ENCODE results near the gene ATXN8OS.
"Not testable (repeated sequence)": the region's sequence is repeated elsewhere in the genome, so short reads cannot be mapped to it uniquely, and the experiment has no call there.

Gene ATXN8OS

DNA sequence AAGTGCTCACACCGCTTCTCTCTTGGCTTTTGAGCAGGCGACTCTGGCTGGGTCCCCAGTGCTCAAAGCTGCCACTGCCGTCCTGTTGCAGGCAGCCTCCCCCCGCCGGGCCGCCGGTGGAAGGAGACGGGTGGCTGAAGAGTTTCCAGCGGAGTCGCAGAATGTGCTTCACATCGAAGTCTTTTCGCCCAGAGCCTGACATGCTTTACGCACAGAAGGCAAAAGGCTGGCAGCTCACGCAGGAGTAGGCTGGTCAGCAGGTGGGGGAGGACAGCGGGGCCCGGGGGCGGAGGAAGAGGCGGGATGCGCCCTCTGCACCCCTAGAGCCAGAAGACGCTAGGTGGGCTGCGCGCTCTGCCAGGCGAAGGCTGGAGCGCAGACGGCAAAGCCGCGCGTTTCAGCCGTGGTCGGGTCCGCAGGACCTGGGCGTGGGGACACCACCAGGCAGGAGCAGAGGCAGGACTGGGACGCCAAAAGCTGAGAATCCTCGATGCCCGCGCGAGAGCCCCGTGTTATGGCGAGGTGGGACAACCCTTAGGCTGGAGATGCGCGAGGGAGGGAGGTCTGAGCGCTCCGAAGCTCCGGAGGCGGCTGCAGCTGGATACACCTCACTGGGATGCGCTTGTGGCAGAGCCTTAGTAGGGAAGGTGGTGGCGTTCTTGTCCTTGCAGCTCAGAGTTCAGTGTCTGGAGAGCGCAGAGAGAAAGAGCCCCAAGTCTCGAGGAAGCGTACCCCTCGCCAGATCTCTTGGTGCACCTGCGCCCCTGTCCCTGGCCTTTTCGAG lies at the start of gene ATXN8OS:
Gene ATXN8OS (plus strand): TSS at position 329 of the 784 bp plus-strand sequence.
- in situ Hi-C loops (cut with MboI; ENCODE audit: low sequenced_read_pairs), result no loop called here

GRCh38 chr13:70080012-70080411 lies 27.6 kb upstream of the ATXN8OS start:
- in situ Hi-C loops (cut with MboI; ENCODE audit: low sequenced_read_pairs), result no loop called here

DNA sequence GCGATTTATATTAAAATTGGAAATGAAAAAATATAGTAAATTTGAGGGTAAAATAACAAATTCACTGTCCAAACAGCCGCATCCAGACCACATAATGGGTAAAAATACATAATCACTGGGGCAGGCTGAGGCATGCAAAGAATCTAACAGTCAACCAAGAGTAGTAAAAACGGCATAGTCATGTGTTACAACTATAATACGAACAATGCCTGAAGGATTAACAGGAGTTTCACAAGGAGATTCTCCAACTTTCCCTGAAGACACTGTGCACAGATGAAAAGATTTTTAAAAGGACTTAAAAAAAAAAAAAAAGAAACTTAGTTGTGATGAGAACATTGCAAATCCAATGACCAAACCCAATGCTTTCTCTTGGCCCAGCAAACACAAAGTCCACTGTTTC lies 20.4 kb upstream of the ATXN8OS start:
- in situ Hi-C loops (cut with MboI; ENCODE audit: low sequenced_read_pairs), result no loop called here

GRCh38 chr13:70088926-70089325 lies 18.7 kb upstream of the ATXN8OS start:
- in situ Hi-C loops (cut with MboI; ENCODE audit: low sequenced_read_pairs), result no loop called here

DNA sequence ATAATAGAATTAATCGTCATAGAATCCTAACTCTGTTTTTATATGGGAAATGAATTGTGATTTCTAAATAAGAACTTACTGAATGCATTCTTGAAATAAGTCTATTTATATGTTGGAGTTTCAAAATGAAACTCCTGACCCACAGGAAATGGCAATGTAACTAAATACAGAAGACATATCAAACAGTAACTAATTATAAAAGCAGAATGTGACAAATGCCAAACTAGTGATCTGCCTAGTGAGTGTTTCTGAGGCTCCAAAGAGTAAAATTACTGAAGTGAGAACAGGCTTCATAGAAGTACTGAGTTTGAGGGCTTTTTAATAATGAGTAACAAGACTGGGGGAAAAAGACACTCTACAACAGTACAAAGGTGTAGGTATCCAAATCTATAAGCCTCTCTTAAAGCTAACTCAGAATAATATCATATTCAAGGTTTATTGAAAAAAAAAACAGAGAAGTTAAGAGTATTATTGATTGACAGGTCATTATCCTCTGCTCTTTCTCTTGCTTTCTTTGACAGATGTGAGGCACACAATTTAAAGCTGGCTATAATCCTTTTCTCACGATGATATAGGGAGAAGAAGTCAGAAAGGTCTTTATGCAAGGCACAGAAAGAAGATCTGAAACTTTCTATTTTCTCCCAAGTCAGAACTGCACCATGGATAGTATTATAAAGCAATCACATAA lies 17.4 kb upstream of the ATXN8OS start:
- in situ Hi-C loops (cut with MboI; ENCODE audit: low sequenced_read_pairs), result no loop called here

DNA sequence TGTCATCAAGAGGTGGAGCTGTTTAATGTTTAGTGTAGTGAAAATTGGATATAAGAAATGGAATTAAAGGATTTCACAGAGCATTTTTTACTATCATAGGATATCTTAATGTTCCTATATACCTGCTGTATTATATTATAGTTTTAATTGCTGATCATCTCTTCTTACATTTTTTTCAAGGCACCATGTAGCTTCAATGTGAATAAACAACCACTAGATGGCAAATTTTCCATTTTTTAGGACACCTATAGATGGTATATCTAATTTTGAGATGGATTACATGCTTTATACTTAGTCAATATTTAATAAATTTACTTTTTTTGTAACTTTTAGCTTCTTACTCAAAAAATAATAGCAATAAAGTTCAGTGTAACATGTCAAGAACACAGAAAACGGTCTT lies 9.0 kb upstream of the ATXN8OS start:
- in situ Hi-C loops (cut with MboI; ENCODE audit: low sequenced_read_pairs), result no loop called here

- in situ Hi-C loops (cut with MboI; ENCODE audit: low sequenced_read_pairs), result no loop called here
Measured at GRCh38 chr13:70104481-70104880, 3.1 kb upstream of the ATXN8OS start.

DNA sequence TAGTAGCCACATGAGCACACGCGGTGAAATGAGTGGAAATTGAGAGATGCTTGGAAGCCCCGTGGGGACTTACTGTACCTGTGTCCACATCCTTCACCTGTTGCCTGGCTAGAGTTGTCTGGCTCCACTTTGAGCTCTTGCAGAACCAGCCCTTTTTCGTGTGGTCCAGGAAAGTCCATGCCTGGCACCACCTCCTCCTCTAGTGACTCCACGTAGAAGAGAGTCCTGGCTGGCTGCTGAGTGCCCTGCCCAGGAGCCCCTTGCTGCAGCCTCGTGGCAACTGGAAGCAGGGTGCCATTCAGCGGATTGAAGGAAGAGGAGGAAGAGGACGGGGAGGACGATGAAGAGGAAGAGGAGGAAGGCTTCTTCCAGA lies 515 bp upstream of the ATXN8OS start:
- in situ Hi-C loops (cut with MboI; ENCODE audit: low sequenced_read_pairs), result no loop called here

- in situ Hi-C loops (cut with MboI; ENCODE audit: low sequenced_read_pairs), result no loop called here
Measured at GRCh38 chr13:70108356-70109105, 905 bp downstream of the ATXN8OS start, which contains the start of gene KLHL1. KLHL1 (minus strand) TSS chr13:70108452; CDS start chr13:70107699, 753 bp downstream.

GRCh38 chr13:70117338-70117905 lies 9.8 kb downstream of the ATXN8OS start:
- in situ Hi-C loops (cut with MboI; ENCODE audit: low sequenced_read_pairs), result no loop called here

GRCh38 chr13:70125693-70126092 lies 18.1 kb downstream of the ATXN8OS start:
- in situ Hi-C loops (cut with MboI; ENCODE audit: low sequenced_read_pairs), result no loop called here

DNA sequence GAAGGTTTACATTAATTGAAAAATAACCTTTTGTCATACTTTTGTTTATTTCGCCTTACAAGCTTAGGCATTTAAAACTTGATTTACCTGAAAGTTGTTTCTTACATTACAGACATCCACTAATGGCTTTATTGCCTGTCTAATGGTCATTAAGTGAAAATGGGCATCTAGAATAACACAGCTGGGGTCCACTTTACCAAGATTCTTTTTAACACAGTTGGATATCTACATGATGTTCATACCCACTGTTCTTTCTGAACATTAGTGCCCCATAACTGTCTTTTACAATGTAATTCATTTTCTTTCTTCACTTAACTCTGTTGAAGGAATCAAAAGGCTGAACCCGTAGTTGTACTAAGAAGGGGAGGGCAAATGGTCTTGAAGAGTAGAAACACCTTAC lies 20.5 kb downstream of the ATXN8OS start:
- in situ Hi-C loops (cut with MboI; ENCODE audit: low sequenced_read_pairs), result no loop called here

GRCh38 chr13:70142658-70143057 lies 35.0 kb downstream of the ATXN8OS start:
- in situ Hi-C loops (cut with MboI; ENCODE audit: low sequenced_read_pairs), result not testable (repeated sequence)

GRCh38 chr13:70162141-70162540 lies 54.5 kb downstream of the ATXN8OS start:
- in situ Hi-C loops (cut with MboI; ENCODE audit: low sequenced_read_pairs), result no loop called here

GRCh38 chr13:70170689-70171088 lies 63.1 kb downstream of the ATXN8OS start:
- in situ Hi-C loops (cut with MboI; ENCODE audit: low sequenced_read_pairs), result no loop called here

DNA sequence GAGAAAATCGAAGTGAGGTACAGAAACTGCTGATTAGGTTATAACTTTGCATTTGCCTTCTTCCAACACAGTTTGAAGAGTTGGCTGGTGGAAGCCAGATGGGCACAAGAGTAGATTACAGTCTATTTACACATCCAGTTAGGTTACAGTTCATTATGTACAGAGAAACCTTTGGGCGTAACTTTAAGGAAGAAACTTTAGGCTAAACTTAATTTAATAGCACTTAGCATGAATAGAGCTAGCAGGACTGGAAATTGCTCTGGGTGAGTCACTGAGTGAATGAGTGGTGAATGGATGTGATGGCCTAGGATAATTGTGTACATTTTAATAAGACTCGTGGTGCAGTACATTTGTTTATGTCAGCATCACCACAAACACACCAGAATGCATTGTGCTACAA lies 63.5 kb downstream of the ATXN8OS start:
- in situ Hi-C loops (cut with MboI; ENCODE audit: low sequenced_read_pairs), result no loop called here

DNA sequence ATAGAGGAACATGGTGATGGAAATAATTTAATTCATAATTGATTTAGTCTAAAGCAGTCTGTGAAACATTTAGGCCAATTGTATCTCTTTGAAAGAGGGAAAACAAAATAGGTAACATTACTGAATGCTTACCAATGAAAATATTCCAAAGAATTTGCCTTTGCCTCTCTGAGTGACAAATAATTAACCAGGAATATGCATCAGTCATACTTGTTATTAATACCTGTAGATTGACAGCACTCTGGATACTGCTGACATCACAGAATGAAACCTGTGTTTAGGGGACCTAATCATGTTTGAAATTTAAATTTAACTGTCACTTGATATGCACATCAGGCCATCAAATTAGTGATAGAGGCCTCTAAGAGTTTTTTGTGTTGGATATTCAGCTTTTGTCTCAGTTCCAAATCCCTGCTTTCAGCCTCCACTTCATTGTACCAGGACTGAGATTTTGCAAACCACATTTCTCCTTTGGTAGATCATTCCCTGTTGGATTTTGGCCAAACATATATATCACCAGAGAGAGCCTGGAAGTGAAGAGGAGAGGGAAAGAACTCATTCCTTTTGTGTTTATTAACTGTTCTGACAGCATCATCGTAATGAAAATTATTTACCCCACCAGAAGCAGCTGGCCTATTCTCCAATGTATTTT lies 65.4 kb downstream of the ATXN8OS start:
- in situ Hi-C loops (cut with MboI; ENCODE audit: low sequenced_read_pairs), result no loop called here

DNA sequence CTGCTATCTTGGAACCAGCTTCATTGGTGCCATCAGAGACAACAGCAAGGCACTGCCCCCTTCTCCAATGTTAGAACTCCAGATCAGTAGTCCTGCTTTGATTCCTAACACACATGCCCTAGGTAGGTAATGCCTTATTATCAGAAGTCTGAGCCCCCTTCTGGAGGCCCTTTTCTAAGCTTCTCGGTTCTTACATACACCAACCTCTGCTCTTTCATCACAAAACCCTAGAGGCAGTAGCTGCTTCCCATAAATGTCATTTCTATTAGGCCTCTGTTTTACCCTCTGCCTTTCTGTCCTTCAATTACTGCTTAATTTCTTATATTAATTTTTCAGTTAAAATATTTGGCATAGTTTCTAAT lies 66.0 kb downstream of the ATXN8OS start:
- in situ Hi-C loops (cut with MboI; ENCODE audit: low sequenced_read_pairs), result no loop called here

- in situ Hi-C loops (cut with MboI; ENCODE audit: low sequenced_read_pairs), result no loop called here
Measured at GRCh38 chr13:70178346-70178745, 70.7 kb downstream of the ATXN8OS start.

Data from HL-60/S4 treated with retinoic acid at 250 ng/mL for 4 days and 3 days (cell line).